ENCODE measurements around the gene SLC22A12.
"Not testable (repeated sequence)": the region's sequence is repeated elsewhere in the genome, so short reads cannot be mapped to it uniquely, and the experiment has no call there.

SLC22A12 gene

DNA sequence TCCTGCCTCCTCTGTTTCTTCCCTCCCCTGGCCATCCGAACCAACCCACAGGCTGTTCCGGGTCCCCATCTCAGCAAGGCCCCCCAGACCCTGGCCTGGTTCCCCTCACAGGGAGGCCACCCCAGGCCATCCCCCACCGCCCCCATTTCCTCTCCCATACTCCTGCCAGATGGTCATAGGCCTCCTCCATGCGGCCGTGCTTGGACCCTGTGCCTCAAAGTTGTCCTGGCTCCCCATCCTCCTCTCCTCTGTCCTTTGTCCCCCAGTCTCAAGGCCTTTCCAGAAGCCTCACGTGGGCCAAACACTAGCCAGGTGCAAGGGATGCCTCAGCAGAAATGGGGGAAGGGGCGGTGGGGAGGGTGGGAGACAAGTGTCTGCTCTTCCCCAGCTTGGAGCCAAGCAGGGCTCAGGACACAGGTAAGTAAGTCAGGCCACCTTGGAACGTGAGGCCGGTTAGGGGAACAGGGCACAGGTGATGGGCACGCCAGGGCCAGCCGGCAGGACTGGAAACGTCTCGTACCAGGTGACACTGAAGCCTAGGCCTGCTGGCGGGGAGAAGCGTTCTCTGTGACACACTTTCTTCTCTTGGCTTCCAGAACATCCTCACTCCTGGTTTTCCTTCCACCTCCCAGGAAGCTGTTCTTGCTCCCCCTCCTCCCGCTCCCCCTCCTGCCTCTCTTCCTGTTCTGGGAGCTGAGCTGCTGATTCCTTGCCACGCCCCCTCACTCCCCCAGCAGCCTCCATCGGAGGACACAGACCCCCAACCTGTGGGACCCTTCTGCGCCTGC, 31.5 kb upstream of the SLC22A12 start:
- ATAC-seq = no peak
- H3K27ac Mint-ChIP-seq = no peak overlapping the region
- no peak for DNase-seq (ENCODE audit: low spot score in 2 of 2)
- H3K9me3 Mint-ChIP-seq = no peaks in the 10 kb centered on the region
- no peaks in the 10 kb centered on the region for H3K4me1 Mint-ChIP-seq
- H3K4me3 Mint-ChIP-seq = no peak overlapping the region
- no peaks in the 10 kb centered on the region for H3K36me3 Mint-ChIP-seq

GRCh38 chr11:64560139-64560771, 30.8 kb upstream of the SLC22A12 start:
- Mint-ChIP-seq H3K27ac (peak overlapping the region; percentile 34), H3K4me1 (no peaks in the 10 kb centered on the region), H3K4me3 (no peak overlapping the region), H3K36me3 (no peaks in the 10 kb centered on the region), H3K9me3 (no peaks in the 10 kb centered on the region)
- ATAC-seq (no peak), DNase-seq (ENCODE audit: low spot score in 2 of 2) (no peak)

GRCh38 chr11:64560941-64561340, 30.1 kb upstream of the SLC22A12 start:
- Mint-ChIP-seq H3K36me3 (no peaks in the 10 kb centered on the region), H3K9me3 (no peaks in the 10 kb centered on the region), H3K27ac (peak overlapping the region; percentile 34), H3K4me3 (no peak overlapping the region), H3K4me1 (no peaks in the 10 kb centered on the region)
- DNase-seq (ENCODE audit: low spot score in 2 of 2) (no peak), ATAC-seq (no peak)

- H3K27ac Mint-ChIP-seq; H3K4me1 Mint-ChIP-seq; DNase-seq (ENCODE audit: low spot score in 2 of 2); H3K4me3 Mint-ChIP-seq; H3K9me3 Mint-ChIP-seq; ATAC-seq; H3K36me3 Mint-ChIP-seq: not testable (repeated sequence)
Observed at GRCh38 chr11:64561429-64561828, 29.6 kb upstream of the SLC22A12 start.

- no peak for DNase-seq (ENCODE audit: low spot score in 2 of 2)
- no peak overlapping the region for H3K4me3 Mint-ChIP-seq
- no peak overlapping the region for H3K27ac Mint-ChIP-seq
- H3K4me1 Mint-ChIP-seq = no peaks in the 10 kb centered on the region
- no peaks in the 10 kb centered on the region for H3K36me3 Mint-ChIP-seq
- no peaks in the 10 kb centered on the region for H3K9me3 Mint-ChIP-seq
- no peak for ATAC-seq
Observed at GRCh38 chr11:64561984-64562722, 28.9 kb upstream of the SLC22A12 start.

GRCh38 chr11:64562723-64563351, 28.2 kb upstream of the SLC22A12 start:
- H3K9me3 Mint-ChIP-seq = no peaks in the 10 kb centered on the region
- no peak for ATAC-seq
- H3K36me3 Mint-ChIP-seq = no peaks in the 10 kb centered on the region
- H3K4me1 Mint-ChIP-seq = no peaks in the 10 kb centered on the region
- H3K4me3 Mint-ChIP-seq = no peak overlapping the region
- no peak overlapping the region for H3K27ac Mint-ChIP-seq
- no peak for DNase-seq (ENCODE audit: low spot score in 2 of 2)

- DNase-seq (ENCODE audit: low spot score in 2 of 2) (no peak), ATAC-seq (no peak)
- no peak overlapping the region for H3K27ac Mint-ChIP-seq
- H3K4me1 Mint-ChIP-seq = no peaks in the 10 kb centered on the region
- H3K9me3 Mint-ChIP-seq = no peaks in the 10 kb centered on the region
- H3K4me3 Mint-ChIP-seq = no peak overlapping the region
- no peaks in the 10 kb centered on the region for H3K36me3 Mint-ChIP-seq
Observed at GRCh38 chr11:64563966-64564365, 27.1 kb upstream of the SLC22A12 start.

DNA sequence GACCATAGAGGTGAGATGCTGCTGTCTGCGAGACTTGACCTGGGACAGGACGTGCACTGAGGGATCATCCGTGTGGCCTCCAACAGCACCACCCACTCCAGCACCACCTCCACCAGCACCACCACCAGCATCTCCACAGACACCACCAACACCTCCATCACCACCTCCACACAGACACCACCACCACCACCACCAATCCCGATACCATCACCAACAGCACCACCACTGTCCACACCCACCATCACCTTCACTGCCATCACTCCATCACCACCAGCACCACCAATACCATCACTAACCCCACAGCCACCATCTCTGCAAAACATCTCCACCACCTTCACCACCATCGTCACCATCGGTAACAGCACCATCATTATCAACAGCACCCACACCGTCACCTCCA, 26.6 kb upstream of the SLC22A12 start:
- Mint-ChIP-seq H3K36me3 (no peaks in the 10 kb centered on the region), H3K9me3 (no peaks in the 10 kb centered on the region), H3K27ac (no peak overlapping the region), H3K4me1 (no peaks in the 10 kb centered on the region), H3K4me3 (no peak overlapping the region)
- ATAC-seq (no peak), DNase-seq (ENCODE audit: low spot score in 2 of 2) (no peak)

DNA sequence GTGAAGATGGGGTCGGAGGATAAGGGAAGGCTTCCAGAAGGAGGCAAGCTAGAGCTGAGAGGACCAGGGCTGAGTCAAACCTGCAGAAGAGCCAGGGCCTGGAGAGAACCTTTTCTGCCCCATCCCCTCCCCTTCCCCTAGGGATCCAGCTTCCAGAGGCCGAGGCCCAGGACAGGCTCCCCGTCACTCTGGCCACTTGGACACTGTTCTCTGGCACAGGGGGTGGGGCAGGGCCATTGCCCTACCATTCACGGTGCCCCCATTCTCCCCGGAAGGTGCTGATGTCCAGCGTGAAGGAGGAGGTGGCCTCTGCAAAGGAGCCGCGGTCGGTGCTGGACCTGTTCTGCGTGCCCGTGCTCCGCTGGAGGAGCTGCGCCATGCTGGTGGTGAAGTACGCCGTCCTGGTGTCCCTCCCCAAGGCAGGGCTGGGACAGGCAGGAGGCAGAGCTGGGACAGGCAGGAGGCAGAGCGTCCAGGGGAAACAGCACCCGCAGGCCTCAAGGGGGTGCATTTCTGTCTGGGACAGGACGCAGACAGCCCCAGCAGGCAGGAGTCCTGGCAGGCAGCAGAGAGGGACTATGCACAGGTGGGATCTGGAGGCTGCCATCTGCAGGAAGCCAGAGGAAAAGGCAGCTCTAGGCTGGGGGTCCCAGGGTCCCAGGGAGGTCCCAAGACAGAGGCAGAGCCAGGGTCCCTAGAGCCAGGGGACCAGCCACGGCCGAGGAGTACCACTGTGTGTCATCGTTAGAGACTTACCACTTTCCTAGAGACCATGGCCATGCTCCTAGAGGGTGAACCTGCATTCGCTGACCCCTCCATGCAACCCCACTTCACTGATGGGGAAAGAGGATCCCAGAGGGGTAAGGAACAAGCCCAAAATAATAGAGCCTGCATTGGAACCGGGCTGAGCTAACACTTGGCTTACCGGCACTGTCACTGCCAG, 25.8 kb upstream of the SLC22A12 start:
- no peak for ATAC-seq
- H3K4me3 Mint-ChIP-seq = no peak overlapping the region
- no peaks in the 10 kb centered on the region for H3K4me1 Mint-ChIP-seq
- H3K27ac Mint-ChIP-seq = no peak overlapping the region
- no peaks in the 10 kb centered on the region for H3K36me3 Mint-ChIP-seq
- H3K9me3 Mint-ChIP-seq = no peaks in the 10 kb centered on the region
- DNase-seq (ENCODE audit: low spot score in 2 of 2) = no peak

DNA sequence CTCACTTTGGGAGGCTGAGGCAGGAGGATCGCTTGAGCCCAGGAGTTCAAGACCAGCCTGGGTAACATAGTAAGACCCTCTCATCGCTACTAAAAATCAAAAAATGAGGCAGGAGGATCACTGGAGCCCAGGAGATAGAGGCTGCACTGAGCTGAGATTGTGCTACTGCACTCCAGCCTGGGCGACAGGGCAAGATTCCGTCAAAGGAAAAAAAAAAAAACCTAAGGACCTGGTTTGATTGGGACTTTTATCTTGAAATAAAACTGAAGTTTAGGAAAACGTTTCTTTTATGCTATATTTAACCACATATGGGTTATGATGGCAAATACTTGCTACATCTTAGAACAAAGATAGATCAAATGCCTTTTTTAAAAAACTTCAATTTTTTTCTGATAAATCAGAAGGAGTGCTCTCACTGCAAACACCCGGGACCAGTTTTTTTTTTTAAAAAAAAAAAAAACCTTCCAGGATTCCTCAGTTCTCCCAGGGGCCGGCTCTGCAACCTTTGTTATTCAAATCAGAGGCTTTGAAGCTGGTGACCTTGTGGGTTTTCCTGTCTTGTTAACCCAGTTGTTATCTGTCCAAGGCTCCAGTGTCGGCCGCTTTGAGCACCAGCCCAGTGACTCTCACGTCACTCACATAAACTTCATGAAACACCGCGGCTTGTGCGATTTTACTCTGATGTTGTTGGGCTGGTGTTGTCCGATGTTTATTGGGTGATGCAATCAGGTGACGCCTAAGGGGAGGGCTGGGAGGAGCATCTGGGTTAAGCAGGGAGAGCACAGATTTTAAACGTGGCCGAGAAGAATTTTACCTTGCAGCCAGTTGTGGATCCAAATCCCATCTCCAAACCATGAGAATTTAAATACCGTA, 24.7 kb upstream of the SLC22A12 start:
- H3K4me1 Mint-ChIP-seq = no peaks in the 10 kb centered on the region
- H3K27ac Mint-ChIP-seq = no peak overlapping the region
- no peak overlapping the region for H3K4me3 Mint-ChIP-seq
- DNase-seq (ENCODE audit: low spot score in 2 of 2) (no peak), ATAC-seq (peak; percentile 73)
- no peaks in the 10 kb centered on the region for H3K36me3 Mint-ChIP-seq
- H3K9me3 Mint-ChIP-seq = no peaks in the 10 kb centered on the region

- H3K4me1 Mint-ChIP-seq = no peaks in the 10 kb centered on the region
- H3K27ac Mint-ChIP-seq = no peak overlapping the region
- DNase-seq (ENCODE audit: low spot score in 2 of 2) (no peak), ATAC-seq (no peak)
- H3K4me3 Mint-ChIP-seq = no peak overlapping the region
- H3K9me3 Mint-ChIP-seq = no peaks in the 10 kb centered on the region
- H3K36me3 Mint-ChIP-seq = no peaks in the 10 kb centered on the region
Observed at GRCh38 chr11:64566915-64567891, 23.8 kb upstream of the SLC22A12 start.

- Mint-ChIP-seq H3K36me3 (no peaks in the 10 kb centered on the region), H3K9me3 (no peaks in the 10 kb centered on the region), H3K4me1 (no peaks in the 10 kb centered on the region), H3K27ac (no peak overlapping the region), H3K4me3 (no peak overlapping the region)
- ATAC-seq = no peak
- DNase-seq (ENCODE audit: low spot score in 2 of 2) = no peak
Observed at GRCh38 chr11:64568041-64568571, 22.9 kb upstream of the SLC22A12 start.

Data from stimulated activated effector memory CD8-positive, alpha-beta T cell treated with anti-CD3 and anti-CD28 coated beads, Interleukin-12 subunit alpha, Interleukin-12 subunit beta, amount 100 ng/mL, for 72 hours (primary cell).